K562 (cell line): Measurements from ENCODE around the gene MILR1. TPM values are rescaled to one million over a fixed set of nuclear protein-coding genes. Genes with fewer than 3 reads are reported as not detected.

Experiments used
- BHLHE40 ChIP-seq: IDR thresholded peaks from 2 replicates; pipeline ENCODE4 v1.6.1; 2011; ENCODE audit warnings: low read length, improper control_type of control experiment
- CREB1 ChIP-seq, 2 experiments: sonication (generic) in 1 of 2; formaldehyde crosslinking in 1 of 2; IDR thresholded peaks; 2 replicates each; pipeline versions ENCODE4 v1.6.1 to v1.8.0; 2012 to 2022; ENCODE audit warnings: inconsistent platforms in 1 of 2, mild to moderate bottlenecking in 1 of 2, missing genetic modification reagents in 1 of 2, moderate library complexity in 1 of 2
- CTCFL ChIP-seq: IDR thresholded peaks from 2 replicates; pipeline ENCODE4 v1.6.1; 2011; ENCODE audit warnings: borderline replicate concordance, low read depth, mild to moderate bottlenecking, moderate library complexity, low read length; ENCODE audit not compliant: insufficient read depth, poor library complexity, severe bottlenecking
- EGR1 ChIP-seq: fragments of 450-650 bp; conservative IDR thresholded peaks from 2 replicates; pipeline ENCODE4 v1.6.1; 2017; ENCODE audit warnings: mild to moderate bottlenecking
- GTF2A2 ChIP-seq: IDR thresholded peaks from 2 replicates; pipeline ENCODE4 v1.6.1; 2016; ENCODE audit warnings: mild to moderate bottlenecking, missing genetic modification characterization, missing compliant biosample characterization
- HNRNPL ChIP-seq: fragments of 200-400 bp; formaldehyde crosslinking; IDR thresholded peaks from 2 replicates; pipeline ENCODE4 v1.6.1; 2017; ENCODE audit warnings: low read depth, mild to moderate bottlenecking, low read length
- KLF13 ChIP-seq: fragments of 450-650 bp; IDR thresholded peaks from 2 replicates; pipeline ENCODE4 v1.6.1; 2016; ENCODE audit warnings: missing genetic modification characterization, low read depth, mild to moderate bottlenecking, missing compliant biosample characterization, moderate library complexity, borderline replicate concordance
- MBD2 ChIP-seq: sonication (generic); IDR thresholded peaks from 2 replicates; pipeline ENCODE4 v1.6.1; 2016; ENCODE audit warnings: low read depth, borderline replicate concordance
- MTA3 ChIP-seq: fragments of 450-650 bp; formaldehyde crosslinking; IDR thresholded peaks from 2 replicates; pipeline ENCODE4 v1.6.1; 2017; ENCODE audit warnings: mild to moderate bottlenecking, borderline replicate concordance
- NCOR1 ChIP-seq: fragments of 450-650 bp; IDR thresholded peaks from 2 replicates; pipeline ENCODE4 v1.6.1; 2016; ENCODE audit warnings: mild to moderate bottlenecking, moderate library complexity
- NKRF ChIP-seq: fragments of 450-650 bp; IDR thresholded peaks from 2 replicates; pipeline ENCODE4 v1.6.1; 2016; ENCODE audit warnings: borderline replicate concordance
- POLR2H ChIP-seq: IDR thresholded peaks from 2 replicates; pipeline ENCODE4 v1.6.1; 2016; ENCODE audit warnings: missing genetic modification characterization, low read depth, mild to moderate bottlenecking, control low read depth, missing compliant biosample characterization, moderate library complexity
- PTBP1 ChIP-seq: fragments of 200-400 bp; formaldehyde crosslinking; IDR thresholded peaks from 2 replicates; pipeline ENCODE4 v1.6.1; 2017; ENCODE audit warnings: low read depth, low read length
- SP1 ChIP-seq: sonication (generic); formaldehyde crosslinking; IDR thresholded peaks from 2 replicates; pipeline ENCODE4 v1.8.1; 2022; ENCODE audit warnings: mild to moderate bottlenecking, missing genetic modification reagents
- TAF15 ChIP-seq: fragments of 200-400 bp; formaldehyde crosslinking; IDR thresholded peaks from 2 replicates; pipeline ENCODE4 v1.6.1; 2017; ENCODE audit warnings: mild to moderate bottlenecking, low read depth, low read length, moderate library complexity
- VEZF1 ChIP-seq: fragments of 200-800 bp; sonication (Bioruptor generic); IDR thresholded peaks from 2 replicates; pipeline ENCODE4 v1.6.1; 2017; ENCODE audit warnings: missing genetic modification characterization, missing compliant biosample characterization
- ZC3H11A ChIP-seq: IDR thresholded peaks from 2 replicates; pipeline ENCODE4 v1.6.1; 2012; ENCODE audit warnings: low read depth, low read length, improper control_type of control experiment
- polyA plus RNA-seq, 8 experiments: library from polyadenylated mRNA; depleted of rRNA in 4 of 8; stranded (reverse) in 5 of 8; unstranded in 3 of 8; fragments of >200 nt; fragmentation: Nextera tagmentation in 2 of 8; fragmentation: Illumina TruSeq in 1 of 8; extraction: Ambion mirVana in 2 of 8; extraction: Trizol in 1 of 8; gene quantifications; 2 replicates each; pipeline versions ENCODE4 v1.2.1 to v1.2.3, GENCODE V29; 2011 to 2014; ENCODE audit warnings: inconsistent platforms in 1 of 8, missing spikeins in 1 of 8
- total RNA-seq, 7 experiments: library from RNA; depleted of rRNA in 6 of 7; stranded (reverse); fragments of >200 nt in 6 of 7; fragmentation: Illumina TruSeq in 2 of 7; extraction: Trizol in 2 of 7; gene quantifications; 2 replicates each; pipeline versions ENCODE4 v1.2.1 to v1.2.3, GENCODE V29; 2011 to 2021; ENCODE audit warnings: low replicate concordance in 1 of 7
- TF ChIP-seq, protein P1 (sequence below): fragments of 250-450 bp; sonication (Bioruptor Pico); IDR thresholded peaks from 2 replicates; pipeline ENCODE4 v1.9.0; 2021; ENCODE audit warnings: mild to moderate bottlenecking
- TF ChIP-seq, protein P2 (sequence below): fragments of 250-450 bp; sonication (Bioruptor Pico); IDR thresholded peaks from 2 replicates; pipeline ENCODE4 v1.4.0; 2020; ENCODE audit warnings: mild to moderate bottlenecking, moderate library complexity

The MILR1 gene
- total and polyA plus RNA-seq, 9 of the 15 experiments (the other 6 are each of a cell fraction or from before 2014, with no cell fraction given), result 3.8 to 14.1 (median 7.1) TPM

GRCh38 chr17:64506201-64506575 is 57.3 kb downstream of the MILR1 start, which contains the start of gene DDX5 (continued):
- TF ChIP-seq CTCFL, result no peak
- TF ChIP-seq MTA3, result peak; percentile 98
- TF ChIP-seq BHLHE40, result no peak
- TF ChIP-seq, protein P1, sequence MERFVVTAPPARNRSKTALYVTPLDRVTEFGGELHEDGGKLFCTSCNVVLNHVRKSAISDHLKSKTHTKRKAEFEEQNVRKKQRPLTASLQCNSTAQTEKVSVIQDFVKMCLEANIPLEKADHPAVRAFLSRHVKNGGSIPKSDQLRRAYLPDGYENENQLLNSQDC (CRISPR knock-in tag), result peak; percentile 70; the same call in 1 of the 2 replicates
- TF ChIP-seq MBD2, result peak; percentile 81
- peak; percentile 99 for TF ChIP-seq EGR1
- 0 out of 2 replicates have a peak, but pooled peaks have one; percentile 52 for TF ChIP-seq PTBP1
- no peak for TF ChIP-seq NKRF
- TF ChIP-seq ZC3H11A, result 0 out of 2 replicates have a peak, but pooled peaks have one; percentile 1
- peak; percentile 93 for TF ChIP-seq GTF2A2 (tag)
- peak; percentile 91 for TF ChIP-seq SP1 (CRISPR knock-in tag)
- TF ChIP-seq TAF15, result no peak
- TF ChIP-seq HNRNPL, result peak; percentile 72; the same call in 1 of the 2 replicates
- 0 out of 2 replicates have a peak, but pooled peaks have one; percentile 51 for TF ChIP-seq NCOR1
- TF ChIP-seq, protein P2, sequence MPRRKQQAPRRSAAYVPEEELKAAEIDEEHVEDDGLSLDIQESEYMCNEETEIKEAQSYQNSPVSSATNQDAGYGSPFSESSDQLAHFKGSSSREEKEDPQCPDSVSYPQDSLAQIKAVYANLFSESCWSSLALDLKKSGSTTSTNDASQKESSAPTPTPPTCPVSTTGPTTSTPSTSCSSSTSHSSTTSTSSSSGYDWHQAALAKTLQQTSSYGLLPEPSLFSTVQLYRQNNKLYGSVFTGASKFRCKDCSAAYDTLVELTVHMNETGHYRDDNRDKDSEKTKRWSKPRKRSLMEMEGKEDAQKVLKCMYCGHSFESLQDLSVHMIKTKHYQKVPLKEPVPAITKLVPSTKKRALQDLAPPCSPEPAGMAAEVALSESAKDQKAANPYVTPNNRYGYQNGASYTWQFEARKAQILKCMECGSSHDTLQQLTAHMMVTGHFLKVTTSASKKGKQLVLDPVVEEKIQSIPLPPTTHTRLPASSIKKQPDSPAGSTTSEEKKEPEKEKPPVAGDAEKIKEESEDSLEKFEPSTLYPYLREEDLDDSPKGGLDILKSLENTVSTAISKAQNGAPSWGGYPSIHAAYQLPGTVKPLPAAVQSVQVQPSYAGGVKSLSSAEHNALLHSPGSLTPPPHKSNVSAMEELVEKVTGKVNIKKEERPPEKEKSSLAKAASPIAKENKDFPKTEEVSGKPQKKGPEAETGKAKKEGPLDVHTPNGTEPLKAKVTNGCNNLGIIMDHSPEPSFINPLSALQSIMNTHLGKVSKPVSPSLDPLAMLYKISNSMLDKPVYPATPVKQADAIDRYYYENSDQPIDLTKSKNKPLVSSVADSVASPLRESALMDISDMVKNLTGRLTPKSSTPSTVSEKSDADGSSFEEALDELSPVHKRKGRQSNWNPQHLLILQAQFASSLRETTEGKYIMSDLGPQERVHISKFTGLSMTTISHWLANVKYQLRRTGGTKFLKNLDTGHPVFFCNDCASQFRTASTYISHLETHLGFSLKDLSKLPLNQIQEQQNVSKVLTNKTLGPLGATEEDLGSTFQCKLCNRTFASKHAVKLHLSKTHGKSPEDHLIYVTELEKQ (CRISPR knock-in tag), result no peak
- peak; percentile 64; the same call in 1 of the 2 replicates for TF ChIP-seq CREB1 (IDR thresholded peaks at IDR 0.05)
- TF ChIP-seq CREB1 (CRISPR knock-in tag; IDR thresholded peaks at IDR 0.05), result no peak
- peak; percentile 98 for TF ChIP-seq POLR2H (tag)
- TF ChIP-seq VEZF1 (CRISPR knock-in tag), result peak; percentile 83; the same call in 1 of the 2 replicates
- TF ChIP-seq KLF13 (tag), result no peak
